KMS-11 (cell line): Measurements from ENCODE around the gene FAM13A.

Experiments
- H2AFZ ChIP-seq: fragments of 200-600 bp; sonication (generic); 2 replicates; pipeline ENCODE4 v1.6.1; 2016; ENCODE audit warnings: antibody characterized with exemption, mixed run types, low read depth
- H3K27ac ChIP-seq: fragments of 200-600 bp; sonication (generic); 2 replicates; pipeline ENCODE4 v1.6.1; 2016; ENCODE audit warnings: mild to moderate bottlenecking, mixed run types
- H3K27me3 ChIP-seq: fragments of 200-600 bp; sonication (generic); 2 replicates; pipeline ENCODE4 v1.6.1; 2017; ENCODE audit warnings: mild to moderate bottlenecking, low read depth, mixed run types, moderate library complexity; ENCODE audit not compliant: insufficient read depth
- H3K36me3 ChIP-seq: fragments of 200-600 bp; sonication (generic); 2 replicates; pipeline ENCODE4 v1.6.1; 2017; ENCODE audit warnings: mild to moderate bottlenecking, mixed run types; ENCODE audit not compliant: insufficient read depth
- H3K4me1 ChIP-seq: fragments of 200-600 bp; sonication (generic); 2 replicates; pipeline ENCODE4 v1.6.1; 2016; ENCODE audit warnings: mild to moderate bottlenecking, low read depth, mixed run types; ENCODE audit not compliant: poor library complexity, severe bottlenecking
- H3K4me2 ChIP-seq: fragments of 200-600 bp; sonication (generic); 2 replicates; pipeline ENCODE4 v1.7.0; 2016; ENCODE audit warnings: mild to moderate bottlenecking, mixed run types
- H3K4me3 ChIP-seq: fragments of 200-600 bp; sonication (generic); IDR thresholded peaks from 2 replicates; pipeline ENCODE4 v1.6.1; 2017; ENCODE audit warnings: low read depth, low read length, mixed read lengths; ENCODE audit not compliant: insufficient read depth
- H3K79me2 ChIP-seq: fragments of 200-600 bp; sonication (generic); 2 replicates; pipeline ENCODE4 v1.6.1; 2016; ENCODE audit warnings: low read depth, mixed run types; ENCODE audit not compliant: insufficient read depth
- H3K9ac ChIP-seq: fragments of 200-600 bp; sonication (generic); 2 replicates; pipeline ENCODE4 v1.6.1; 2016; ENCODE audit warnings: mild to moderate bottlenecking, mixed run types
- H4K20me1 ChIP-seq: fragments of 200-600 bp; sonication (generic); 2 replicates; pipeline ENCODE4 v1.6.1; 2016; ENCODE audit warnings: mild to moderate bottlenecking, mixed run types; ENCODE audit not compliant: insufficient read depth
- TF ChIP-seq, protein P1 (sequence below): fragments of 200-600 bp; sonication (generic); conservative IDR thresholded peaks from 2 replicates; pipeline ENCODE4 v1.6.1; 2017; ENCODE audit warnings: low read depth, mild to moderate bottlenecking, antibody characterized with exemption, low read length, moderate library complexity, mixed read lengths

Gene FAM13A

DNA sequence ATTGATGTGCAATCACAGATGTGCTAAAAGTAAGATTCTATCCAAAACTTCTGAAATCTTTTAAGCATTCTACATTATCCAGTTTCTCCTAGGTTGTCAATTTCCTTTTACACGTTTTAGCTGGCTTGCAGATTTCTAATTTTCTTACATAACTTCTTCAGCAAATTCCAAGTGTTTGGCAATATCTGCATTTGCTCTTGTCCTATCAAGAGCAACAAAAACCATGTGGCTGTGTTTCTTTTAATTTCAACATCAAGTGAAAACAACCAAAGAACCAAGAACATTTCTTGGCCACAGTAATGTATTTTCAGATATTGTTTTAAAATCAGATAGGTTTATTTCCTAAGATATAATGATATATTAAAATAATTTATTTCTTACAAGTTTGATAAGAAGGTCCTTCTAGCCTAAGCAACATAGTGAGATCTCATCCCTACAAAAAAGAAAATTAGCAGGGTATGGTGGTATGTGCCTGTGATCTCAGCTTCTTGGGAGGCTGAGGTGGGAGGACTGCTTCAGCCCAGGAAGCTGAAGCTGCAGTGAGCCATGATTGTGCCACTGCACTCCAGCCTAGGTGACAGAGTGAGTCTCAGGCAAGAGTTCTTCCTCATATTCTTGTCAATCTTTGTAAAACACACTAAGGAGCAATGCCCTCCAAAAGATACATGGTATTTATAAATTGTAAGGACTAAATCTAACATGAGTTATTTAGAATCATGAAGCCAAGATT lies 228.0 kb downstream of the FAM13A start:
- no peaks in the 10 kb centered on the region for H3K27me3 ChIP-seq
- H3K79me2 ChIP-seq = no peaks in the 10 kb centered on the region
- TF ChIP-seq, protein P1, sequence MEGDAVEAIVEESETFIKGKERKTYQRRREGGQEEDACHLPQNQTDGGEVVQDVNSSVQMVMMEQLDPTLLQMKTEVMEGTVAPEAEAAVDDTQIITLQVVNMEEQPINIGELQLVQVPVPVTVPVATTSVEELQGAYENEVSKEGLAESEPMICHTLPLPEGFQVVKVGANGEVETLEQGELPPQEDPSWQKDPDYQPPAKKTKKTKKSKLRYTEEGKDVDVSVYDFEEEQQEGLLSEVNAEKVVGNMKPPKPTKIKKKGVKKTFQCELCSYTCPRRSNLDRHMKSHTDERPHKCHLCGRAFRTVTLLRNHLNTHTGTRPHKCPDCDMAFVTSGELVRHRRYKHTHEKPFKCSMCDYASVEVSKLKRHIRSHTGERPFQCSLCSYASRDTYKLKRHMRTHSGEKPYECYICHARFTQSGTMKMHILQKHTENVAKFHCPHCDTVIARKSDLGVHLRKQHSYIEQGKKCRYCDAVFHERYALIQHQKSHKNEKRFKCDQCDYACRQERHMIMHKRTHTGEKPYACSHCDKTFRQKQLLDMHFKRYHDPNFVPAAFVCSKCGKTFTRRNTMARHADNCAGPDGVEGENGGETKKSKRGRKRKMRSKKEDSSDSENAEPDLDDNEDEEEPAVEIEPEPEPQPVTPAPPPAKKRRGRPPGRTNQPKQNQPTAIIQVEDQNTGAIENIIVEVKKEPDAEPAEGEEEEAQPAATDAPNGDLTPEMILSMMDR = no peak
- peaks cover 5% of the 10 kb centered on the region for H3K4me1 ChIP-seq
- no peaks in the 10 kb centered on the region for H3K36me3 ChIP-seq
- H3K4me2 ChIP-seq = no peak overlapping the region
- H2AFZ ChIP-seq = no peak overlapping the region
- H3K4me3 ChIP-seq = no peak overlapping the region
- H3K9ac ChIP-seq = no peak overlapping the region
- no peak overlapping the region for H3K27ac ChIP-seq
- no peaks in the 10 kb centered on the region for H4K20me1 ChIP-seq

DNA sequence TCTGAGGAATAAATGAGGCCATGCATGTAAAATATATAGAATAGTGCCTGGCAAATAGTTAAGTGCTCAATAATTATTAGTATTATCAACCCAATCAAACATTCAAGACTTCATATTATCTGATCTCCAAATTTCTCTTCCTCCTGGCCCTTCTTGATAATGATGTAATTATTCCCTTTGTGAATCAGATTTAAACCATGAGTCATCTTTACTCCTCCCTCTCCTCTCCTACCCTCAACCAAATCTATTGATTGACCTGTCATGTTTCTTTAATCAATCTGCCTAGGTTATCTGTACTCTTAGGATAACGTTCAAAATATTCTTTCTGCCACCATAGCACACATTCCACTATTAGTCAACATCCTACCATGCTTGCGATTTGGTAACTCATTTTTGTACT lies 229.5 kb downstream of the FAM13A start:
- no peak overlapping the region for H3K4me3 ChIP-seq
- H3K4me1 ChIP-seq = peaks cover 14% of the 10 kb centered on the region
- H4K20me1 ChIP-seq = no peaks in the 10 kb centered on the region
- H3K79me2 ChIP-seq = no peaks in the 10 kb centered on the region
- no peak overlapping the region for H3K4me2 ChIP-seq
- H3K27me3 ChIP-seq = no peaks in the 10 kb centered on the region
- no peak overlapping the region for H2AFZ ChIP-seq
- H3K27ac ChIP-seq = no peak overlapping the region
- no peaks in the 10 kb centered on the region for H3K36me3 ChIP-seq
- no peak overlapping the region for H3K9ac ChIP-seq
- TF ChIP-seq, protein P1 = no peak

DNA sequence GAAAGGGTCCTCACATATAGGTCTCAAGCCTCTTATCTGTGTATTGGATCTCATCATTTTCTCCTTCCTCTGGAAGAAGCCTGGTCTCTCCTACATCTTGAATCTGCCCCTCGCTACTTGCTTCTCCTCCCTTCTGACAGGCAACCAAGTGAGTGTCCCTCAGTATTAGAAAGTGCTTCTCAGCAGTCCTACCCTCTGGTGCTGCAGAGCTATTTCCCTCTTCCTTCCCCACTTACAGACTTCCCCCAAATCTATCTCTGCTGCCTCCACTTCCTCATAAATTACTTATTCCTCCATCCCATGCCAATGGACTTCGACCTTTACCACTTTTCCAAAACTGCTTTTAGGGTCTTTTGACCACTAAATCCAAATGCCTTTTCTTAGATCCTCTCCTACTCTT lies 230.2 kb downstream of the FAM13A start:
- Histone ChIP-seq H2AFZ (no peak overlapping the region), H3K9ac (no peak overlapping the region), H3K36me3 (no peaks in the 10 kb centered on the region), H3K4me3 (no peak overlapping the region), H3K4me2 (no peak overlapping the region), H3K27ac (no peak overlapping the region), H4K20me1 (no peaks in the 10 kb centered on the region), H3K4me1 (peaks cover 14% of the 10 kb centered on the region), H3K27me3 (no peaks in the 10 kb centered on the region), H3K79me2 (no peaks in the 10 kb centered on the region)
- TF ChIP-seq, protein P1 = no peak

DNA sequence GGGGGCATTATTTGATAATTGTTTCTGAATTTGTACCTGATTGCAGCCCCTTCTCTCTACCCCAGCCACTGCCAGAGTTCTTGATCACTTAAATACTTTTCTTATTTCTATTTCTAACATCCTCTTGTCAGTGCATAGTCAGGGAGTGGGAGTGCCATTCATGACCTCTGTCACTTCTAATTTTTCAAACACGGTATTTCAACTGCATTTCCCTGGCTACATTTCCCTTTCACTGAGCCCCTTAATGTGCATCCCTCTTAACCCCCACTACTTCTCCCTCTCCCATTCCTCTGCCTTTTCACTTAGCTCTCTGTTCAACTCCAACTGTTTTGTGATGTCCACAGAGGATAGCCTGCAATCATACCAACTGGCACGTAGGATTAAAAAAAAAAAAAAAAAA lies 231.1 kb downstream of the FAM13A start:
- Histone ChIP-seq H2AFZ (no peak overlapping the region), H3K4me2 (no peak overlapping the region), H3K27me3 (no peaks in the 10 kb centered on the region), H3K36me3 (no peaks in the 10 kb centered on the region), H3K4me3 (no peak overlapping the region), H3K9ac (no peak overlapping the region), H3K4me1 (peaks cover 14% of the 10 kb centered on the region), H4K20me1 (no peaks in the 10 kb centered on the region), H3K79me2 (no peaks in the 10 kb centered on the region), H3K27ac (no peak overlapping the region)
- TF ChIP-seq, protein P1 = no peak
